ENCODE data around the gene PGAM1. TPM values are rescaled to one million over a fixed set of nuclear protein-coding genes. Genes with fewer than 3 reads are reported as not detected.

Gene PGAM1
- total RNA-seq, 1 donor from 2014 or later: 187 TPM

DNA sequence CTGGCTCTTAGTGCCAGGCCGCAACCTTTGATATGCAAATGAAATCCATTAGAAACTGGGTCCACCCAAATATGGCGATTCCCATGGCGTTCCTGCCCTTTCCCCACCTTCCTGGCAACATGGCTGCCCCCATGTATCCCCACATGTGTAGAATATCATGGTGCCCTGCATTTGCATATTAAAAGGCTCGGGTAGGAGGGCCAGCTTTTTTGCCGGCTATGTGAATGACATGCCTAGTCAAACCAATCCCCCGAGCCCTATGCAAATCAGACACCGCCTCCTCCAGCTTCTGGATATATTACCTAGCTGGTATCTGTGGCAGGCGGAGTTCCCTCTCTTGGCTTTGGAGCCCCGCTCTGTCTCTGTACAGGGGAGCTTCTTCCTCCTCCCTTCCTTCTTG lies 53.9 kb downstream of the PGAM1 start:
- intact Hi-C loops (cut with DNase I): no loop called here
- ATAC-seq (ENCODE audit: poor library complexity): no peak
- DNase-seq: no peak

DNA sequence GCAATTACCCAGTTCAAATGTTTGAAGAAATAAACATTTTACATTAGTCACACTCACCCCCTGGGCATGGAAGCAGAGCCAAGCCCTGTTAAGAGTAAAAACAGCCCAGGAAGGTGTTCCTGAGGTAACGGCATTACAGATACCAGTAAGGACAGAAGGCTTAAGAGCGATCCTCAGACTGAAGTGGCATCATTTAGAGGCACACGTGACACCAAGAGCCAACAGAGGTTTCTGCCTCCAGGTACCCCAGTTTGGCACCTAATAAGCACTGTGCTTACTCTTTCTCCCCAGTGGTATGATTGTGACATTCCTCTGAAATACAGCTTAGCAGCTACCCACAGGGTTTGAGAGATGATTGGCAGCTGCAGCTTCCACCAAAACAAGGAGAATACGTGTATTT lies 55.1 kb downstream of the PGAM1 start:
- ATAC-seq (ENCODE audit: poor library complexity) (no peak), DNase-seq (no peak)
- intact Hi-C loops (cut with DNase I): no loop called here

DNA sequence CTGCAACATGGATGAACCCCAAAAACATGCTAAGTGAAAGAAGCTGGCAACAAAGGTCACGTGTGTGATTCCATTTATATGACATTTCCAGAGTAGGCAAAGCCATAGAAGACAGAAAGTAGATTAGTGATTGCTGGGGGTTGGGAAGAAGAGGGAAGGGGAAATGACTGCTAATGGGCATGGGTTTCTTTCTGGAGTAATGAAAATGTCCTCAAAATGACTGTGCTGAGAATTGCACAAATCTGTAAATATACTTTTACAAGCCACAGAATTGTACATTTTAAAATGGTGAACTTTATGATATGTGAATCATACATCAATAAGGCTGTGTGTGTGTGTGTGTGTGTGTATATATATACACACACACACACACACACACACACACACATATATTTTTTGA lies 56.4 kb downstream of the PGAM1 start:
- intact Hi-C loops (cut with DNase I): no loop called here
- ATAC-seq (ENCODE audit: poor library complexity): no peak
- no peak for DNase-seq

Other genes starting within 250 kb of the PGAM1 start
- gene SLIT1, start 240.2 kb upstream of the PGAM1 start, total RNA-seq: 0.16 TPM
- gene ARHGAP19, start 133.6 kb upstream of the PGAM1 start, total RNA-seq: 5.9 TPM
- gene FRAT1, start 106.9 kb upstream of the PGAM1 start, total RNA-seq: 5.3 TPM
- 8.4 TPM for gene FRAT2, start 91.5 kb upstream of the PGAM1 start, total RNA-seq
- 10.9 TPM for gene RRP12, start 24.9 kb upstream of the PGAM1 start, total RNA-seq
- gene EXOSC1, start 19.8 kb downstream of the PGAM1 start, total RNA-seq: 14.5 TPM
- 18.5 TPM for gene ZDHHC16, start 20.0 kb downstream of the PGAM1 start, total RNA-seq
- 34.0 TPM for gene MMS19, start 72.2 kb downstream of the PGAM1 start, total RNA-seq
- 26.7 TPM for gene UBTD1, start 72.7 kb downstream of the PGAM1 start, total RNA-seq
- gene ANKRD2, start 146.6 kb downstream of the PGAM1 start, total RNA-seq: 152 TPM
- 18.7 TPM for gene HOGA1, start 158.2 kb downstream of the PGAM1 start, total RNA-seq
- 0.48 TPM for gene C10orf62, start 163.5 kb downstream of the PGAM1 start, total RNA-seq
- 8.1 TPM for gene MORN4, start 207.3 kb downstream of the PGAM1 start, total RNA-seq
- 9.9 TPM for gene PI4K2A, start 214.5 kb downstream of the PGAM1 start, total RNA-seq

Data from Right ventricle myocardium superior (tissue), 1 donor.